Effector memory CD8-positive, alpha-beta T cell (primary cell): Measurements from ENCODE around the gene LIPI.

Source experiments
- ATAC-seq: fragments of 150-1000 bp; cut with Tn5 transposase; replicated peaks from 2 replicates; pipeline ENCODE4 v1.10.0; 2021; ENCODE audit warnings: mild to moderate bottlenecking, moderate library complexity
- DNase-seq, 3 experiments: peaks; one replicate each; pipeline ENCODE4 v3.0.0; 2021
- H3K27ac Mint-ChIP-seq, 2 donors: one replicate each; pipeline ENCODE4 v1.8.0; 2022; ENCODE audit warnings: mild to moderate bottlenecking in 2 of 2, mixed read lengths in 2 of 2, moderate library complexity in 2 of 2
- H3K27me3 Mint-ChIP-seq, 2 donors: one replicate each; pipeline ENCODE4 v1.8.0; 2022; ENCODE audit warnings: mixed read lengths in 2 of 2
- H3K36me3 Mint-ChIP-seq: one replicate; pipeline ENCODE4 v1.8.0; 2022; ENCODE audit warnings: mild to moderate bottlenecking, moderate library complexity, mixed read lengths; ENCODE audit not compliant: insufficient read depth
- H3K4me1 Mint-ChIP-seq, 2 donors: one replicate each; pipeline ENCODE4 v1.8.0; 2022; ENCODE audit warnings: low read depth in 2 of 2, mixed read lengths in 2 of 2
- H3K4me3 Mint-ChIP-seq, 2 donors: one replicate each; pipeline ENCODE4 v1.8.0; 2022; ENCODE audit warnings: mild to moderate bottlenecking in 2 of 2, mixed read lengths in 2 of 2, moderate library complexity in 2 of 2
- H3K9me3 Mint-ChIP-seq, 2 donors: one replicate each; pipeline ENCODE4 v1.8.0; 2022; ENCODE audit warnings: mixed read lengths in 2 of 2
- total RNA-seq, 9 experiments: gene quantifications; one replicate each; lab custom pipeline; 2026; lab: John Stamatoyannopoulos, UW

The LIPI gene
- 0 reads per million in 9 experiments for total RNA-seq

- H3K27me3 Mint-ChIP-seq = peaks cover 10 to 19% of the 10 kb centered on the region in 2 donors
- ATAC-seq (no peak), DNase-seq (no peak)
- H3K36me3 Mint-ChIP-seq = no peaks in the 10 kb centered on the region
- no peaks in the 10 kb centered on the region for H3K4me1 Mint-ChIP-seq
- no peak within 1 kb of the TSS for H3K27ac Mint-ChIP-seq
- H3K4me3 Mint-ChIP-seq = no peak within 1 kb of the TSS
- no peaks in the 10 kb centered on the region for H3K9me3 Mint-ChIP-seq
Measured at GRCh38 chr21:14210738-14211137, at the start of gene LIPI. TSS of gene LIPI (minus strand) at chr21:14210955. CDS start at chr21:14210845, 110 bp downstream.

GRCh38 chr21:14260174-14260764 is 49.5 kb upstream of the LIPI start:
- Mint-ChIP-seq H3K27ac (no peak overlapping the region), H3K27me3 (peaks cover 12 to 23% of the 10 kb centered on the region in 2 donors), H3K4me3 (no peak overlapping the region), H3K9me3 (no peaks in the 10 kb centered on the region), H3K4me1 (no peaks in the 10 kb centered on the region), H3K36me3 (no peaks in the 10 kb centered on the region)
- DNase-seq (no peak), ATAC-seq (no peak)

GRCh38 chr21:14259747-14260146 is 49.0 kb upstream of the LIPI start:
- no peaks in the 10 kb centered on the region for H3K9me3 Mint-ChIP-seq
- no peaks in the 10 kb centered on the region for H3K36me3 Mint-ChIP-seq
- no peak for DNase-seq

GRCh38 chr21:14251336-14251735 is 40.6 kb upstream of the LIPI start:
- DNase-seq = no peak
- ATAC-seq = no peak
- Mint-ChIP-seq H3K27ac (no peak overlapping the region), H3K9me3 (no peaks in the 10 kb centered on the region), H3K27me3 (peaks cover 12 to 36% of the 10 kb centered on the region in 2 donors), H3K4me1 (peaks cover 1 to 4% of the 10 kb centered on the region in 2 donors), H3K36me3 (no peaks in the 10 kb centered on the region), H3K4me3 (no peak overlapping the region)

More at GRCh38 chr21:14259747-14260146, 49.0 kb upstream of the LIPI start:
- no peaks in the 10 kb centered on the region for H3K4me1 Mint-ChIP-seq
- H3K27ac Mint-ChIP-seq = no peak overlapping the region
- peak; percentile 40 for ATAC-seq
- H3K4me3 Mint-ChIP-seq = no peak overlapping the region
- H3K27me3 Mint-ChIP-seq = peaks cover 12 to 23% of the 10 kb centered on the region in 2 donors

GRCh38 chr21:14245711-14246110 is 35.0 kb upstream of the LIPI start:
- no peak overlapping the region for H3K4me3 Mint-ChIP-seq
- ATAC-seq = no peak
- H3K36me3 Mint-ChIP-seq = no peaks in the 10 kb centered on the region
- peaks cover 21 to 25% of the 10 kb centered on the region in 2 donors for H3K27me3 Mint-ChIP-seq
- no peaks in the 10 kb centered on the region for H3K9me3 Mint-ChIP-seq
- H3K4me1 Mint-ChIP-seq = no peaks in the 10 kb centered on the region
- H3K27ac Mint-ChIP-seq = no peak overlapping the region
- DNase-seq = no peak

GRCh38 chr21:14244911-14245310 is 34.2 kb upstream of the LIPI start:
- no peak overlapping the region for H3K4me3 Mint-ChIP-seq
- H3K9me3 Mint-ChIP-seq = no peaks in the 10 kb centered on the region
- H3K4me1 Mint-ChIP-seq = no peaks in the 10 kb centered on the region
- ATAC-seq = no peak
- no peak overlapping the region for H3K27ac Mint-ChIP-seq
- DNase-seq = no peak
- peaks cover 21 to 25% of the 10 kb centered on the region in 2 donors for H3K27me3 Mint-ChIP-seq
- H3K36me3 Mint-ChIP-seq = no peaks in the 10 kb centered on the region

GRCh38 chr21:14243874-14244273 is 33.1 kb upstream of the LIPI start:
- Mint-ChIP-seq H3K36me3 (no peaks in the 10 kb centered on the region), H3K27ac (no peak overlapping the region), H3K9me3 (no peaks in the 10 kb centered on the region), H3K4me1 (no peaks in the 10 kb centered on the region), H3K27me3 (peaks cover 21% of the 10 kb centered on the region in 2 donors), H3K4me3 (no peak overlapping the region)
- no peak for ATAC-seq
- no peak for DNase-seq

GRCh38 chr21:14243461-14243860 is 32.7 kb upstream of the LIPI start:
- DNase-seq (no peak), ATAC-seq (no peak)
- no peaks in the 10 kb centered on the region for H3K36me3 Mint-ChIP-seq
- H3K4me3 Mint-ChIP-seq = no peak overlapping the region
- no peaks in the 10 kb centered on the region for H3K9me3 Mint-ChIP-seq
- H3K27ac Mint-ChIP-seq = no peak overlapping the region
- no peaks in the 10 kb centered on the region for H3K4me1 Mint-ChIP-seq
- peaks cover 17 to 21% of the 10 kb centered on the region in 2 donors for H3K27me3 Mint-ChIP-seq

- Mint-ChIP-seq H3K27ac (no peak overlapping the region), H3K4me3 (no peak overlapping the region), H3K9me3 (no peaks in the 10 kb centered on the region), H3K27me3 (peaks cover 3 to 15% of the 10 kb centered on the region in 2 donors), H3K4me1 (no peaks in the 10 kb centered on the region), H3K36me3 (no peaks in the 10 kb centered on the region)
- DNase-seq = no peak
- no peak for ATAC-seq
Measured at GRCh38 chr21:14241297-14241696, 30.5 kb upstream of the LIPI start.

- Mint-ChIP-seq H3K27ac (no peak overlapping the region), H3K4me1 (no peaks in the 10 kb centered on the region), H3K9me3 (no peaks in the 10 kb centered on the region), H3K4me3 (no peak overlapping the region), H3K36me3 (no peaks in the 10 kb centered on the region), H3K27me3 (peaks cover 5 to 14% of the 10 kb centered on the region in 2 donors)
- no peak for ATAC-seq
- DNase-seq = no peak
Measured at GRCh38 chr21:14239281-14239680, 28.5 kb upstream of the LIPI start.

GRCh38 chr21:14236180-14236579 is 25.4 kb upstream of the LIPI start:
- H3K36me3 Mint-ChIP-seq = no peaks in the 10 kb centered on the region
- no peaks in the 10 kb centered on the region for H3K4me1 Mint-ChIP-seq
- H3K27ac Mint-ChIP-seq = no peak overlapping the region
- ATAC-seq = no peak
- no peaks in the 10 kb centered on the region for H3K9me3 Mint-ChIP-seq
- no peak overlapping the region for H3K4me3 Mint-ChIP-seq
- peaks cover 7 to 11% of the 10 kb centered on the region in 2 donors for H3K27me3 Mint-ChIP-seq
- DNase-seq = no peak

GRCh38 chr21:14235101-14235500 is 24.3 kb upstream of the LIPI start:
- no peak overlapping the region for H3K4me3 Mint-ChIP-seq
- no peak overlapping the region for H3K27ac Mint-ChIP-seq
- DNase-seq (no peak), ATAC-seq (no peak)
- peaks cover 7 to 11% of the 10 kb centered on the region in 2 donors for H3K27me3 Mint-ChIP-seq
- H3K36me3 Mint-ChIP-seq = no peaks in the 10 kb centered on the region
- no peaks in the 10 kb centered on the region for H3K9me3 Mint-ChIP-seq
- H3K4me1 Mint-ChIP-seq = no peaks in the 10 kb centered on the region

GRCh38 chr21:14229399-14229798 is 18.6 kb upstream of the LIPI start:
- H3K4me1 Mint-ChIP-seq = no peaks in the 10 kb centered on the region
- H3K27me3 Mint-ChIP-seq = peaks cover 3 to 10% of the 10 kb centered on the region in 2 donors
- no peak for ATAC-seq
- H3K36me3 Mint-ChIP-seq = no peaks in the 10 kb centered on the region
- no peak for DNase-seq
- H3K27ac Mint-ChIP-seq = no peak overlapping the region
- H3K9me3 Mint-ChIP-seq = peaks cover 8 to 9% of the 10 kb centered on the region in 2 donors
- no peak overlapping the region for H3K4me3 Mint-ChIP-seq

- Mint-ChIP-seq H3K36me3 (no peaks in the 10 kb centered on the region), H3K9me3 (peaks cover under 1% of the 10 kb centered on the region in 2 donors), H3K27me3 (peaks cover 0 to under 1% of the 10 kb centered on the region in 2 donors), H3K27ac (no peak overlapping the region), H3K4me3 (no peak overlapping the region), H3K4me1 (no peaks in the 10 kb centered on the region)
- no peak for DNase-seq
- no peak for ATAC-seq
Measured at GRCh38 chr21:14223365-14223764, 12.6 kb upstream of the LIPI start.
